Muscle of leg (tissue), 16 donors: ENCODE results near the gene VCX. TPM values are rescaled to one million over a fixed set of nuclear protein-coding genes. Genes with fewer than 3 reads are reported as not detected.
"Not testable (repeated sequence)": the region's sequence is repeated elsewhere in the genome, so short reads cannot be mapped to it uniquely, and the experiment has no call there.

Source experiments
- DNase-seq: peaks from one replicate; pipeline ENCODE4 v3.0.0; 2013
- H3K27ac ChIP-seq: one replicate; pipeline ENCODE4 v1.5.1; 2013; ENCODE audit warnings: mild to moderate bottlenecking, low read length, control low read depth
- H3K27me3 ChIP-seq: one replicate; pipeline ENCODE4 v1.6.1; 2013; ENCODE audit warnings: low read length; ENCODE audit not compliant: control insufficient read depth, insufficient read depth
- H3K36me3 ChIP-seq: one replicate; pipeline ENCODE4 v1.6.1; 2013; ENCODE audit warnings: low read length; ENCODE audit not compliant: control insufficient read depth, insufficient read depth
- H3K4me1 ChIP-seq: one replicate; pipeline ENCODE4 v1.6.1; 2013; ENCODE audit warnings: low read length; ENCODE audit not compliant: control insufficient read depth, insufficient read depth
- H3K4me3 ChIP-seq: one replicate; pipeline ENCODE4 v1.5.1; 2013; ENCODE audit warnings: low read length, control low read depth
- H3K9me3 ChIP-seq: replicated peaks from 2 replicates; pipeline ENCODE4 v1.6.1; 2013; ENCODE audit warnings: low read depth, low read length; ENCODE audit not compliant: control insufficient read depth
- WGBS: methylation state at CpG from one replicate; pipeline ENCODE4 v1.1.5; 2013; ENCODE audit warnings: missing lambda C conversion rate; ENCODE audit not compliant: insufficient coverage; 5-methylcytosine and 5-hydroxymethylcytosine counted together
- long read RNA-seq, 11 donors: transcript quantifications; one replicate each; lab custom pipeline, GENCODE V29; 2026
- polyA plus RNA-seq, 8 donors: library from polyadenylated mRNA; unstranded; fragments of 120-200 nt; gene quantifications; one replicate each; pipeline versions ENCODE4 v1.2.1 to v1.2.3, GENCODE V29; 2013; ENCODE audit warnings: inconsistent platforms in 1 of 8, low replicate concordance in 1 of 8; ENCODE audit not compliant: insufficient read length in 8 of 8, insufficient read depth in 1 of 8
- total RNA-seq: library from RNA; stranded (reverse); fragments of 120-200 nt; gene quantifications from one replicate; pipeline ENCODE4 v1.2.4, GENCODE V29; 2013

The VCX gene
- total RNA-seq: not detected
- under 1 TPM in 2 of 8 donors, not detected in 6; 0.24 to 0.30 TPM for polyA plus RNA-seq
- long read RNA-seq, donor 1: 0 reads
- long read RNA-seq, donor 2: 0 reads
- long read RNA-seq, donor 3: 0 reads
- long read RNA-seq, donor 4: 0 reads
- long read RNA-seq, donor 5: 0 reads
- long read RNA-seq, donor 6: 0 reads
- long read RNA-seq, donor 7: 0 reads
- long read RNA-seq, donor 8: 0 reads
- long read RNA-seq, donor 9: 0 reads
- long read RNA-seq, donor 10: 0 reads
- long read RNA-seq, donor 11: 0 reads

DNA sequence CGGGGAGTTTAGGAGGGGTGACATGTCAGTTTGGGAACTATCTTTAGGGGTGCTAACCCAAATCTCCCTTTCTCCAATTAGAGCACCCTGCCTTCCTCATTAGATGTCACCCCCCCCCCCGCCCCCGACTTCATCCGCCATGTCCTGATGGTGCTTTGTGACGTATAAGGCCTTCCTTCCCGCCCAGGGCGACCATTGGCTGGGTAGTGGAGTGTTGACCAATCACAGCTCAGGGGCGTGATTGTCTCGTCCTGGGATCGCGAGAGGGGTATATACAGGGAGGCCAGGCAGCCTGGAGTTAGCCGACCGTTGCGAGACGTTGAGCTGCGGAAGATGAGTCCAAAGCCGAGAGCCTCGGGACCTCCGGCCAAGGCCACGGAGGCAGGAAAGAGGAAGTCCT, at the start of gene VCX:
VCX (plus strand) TSS at position 301 of the 400 bp plus-strand sequence; CDS start at position 334, 33 bp downstream.
- not testable (repeated sequence) for DNase-seq, H3K36me3 ChIP-seq, H3K27ac ChIP-seq, H3K4me3 ChIP-seq, H3K27me3 ChIP-seq, H3K4me1 ChIP-seq, H3K9me3 ChIP-seq
- WGBS: no CpG with 5 or more reads among the region's 20 CpGs

DNA sequence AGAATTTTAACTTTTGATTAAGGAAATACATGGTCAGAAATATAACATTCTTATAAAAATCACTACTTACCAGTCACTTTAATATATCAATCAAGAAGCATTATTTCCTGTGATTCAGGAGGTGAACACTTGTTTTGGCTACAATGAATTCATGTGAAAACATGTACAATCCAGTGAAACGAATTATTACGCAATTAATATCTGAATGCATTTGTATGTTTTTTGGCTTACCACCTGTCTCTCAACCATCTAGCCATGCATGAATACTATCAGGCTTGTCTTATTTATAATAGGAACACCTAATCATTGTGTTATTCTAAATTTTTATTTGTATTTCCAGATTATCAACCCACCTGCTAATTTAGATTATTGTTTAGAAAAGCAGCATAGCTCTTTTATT, 44.6 kb upstream of the VCX start:
- Histone ChIP-seq H3K27me3 (no peaks in the 10 kb centered on the region), H3K4me3 (no peak overlapping the region), H3K27ac (no peak overlapping the region), H3K36me3 (no peaks in the 10 kb centered on the region), H3K4me1 (no peaks in the 10 kb centered on the region), H3K9me3 (no peaks in the 10 kb centered on the region)
- no peak for DNase-seq
- whole genome bisulfite sequencing: no CpG with 5 or more reads among the region's 2 CpGs

DNA sequence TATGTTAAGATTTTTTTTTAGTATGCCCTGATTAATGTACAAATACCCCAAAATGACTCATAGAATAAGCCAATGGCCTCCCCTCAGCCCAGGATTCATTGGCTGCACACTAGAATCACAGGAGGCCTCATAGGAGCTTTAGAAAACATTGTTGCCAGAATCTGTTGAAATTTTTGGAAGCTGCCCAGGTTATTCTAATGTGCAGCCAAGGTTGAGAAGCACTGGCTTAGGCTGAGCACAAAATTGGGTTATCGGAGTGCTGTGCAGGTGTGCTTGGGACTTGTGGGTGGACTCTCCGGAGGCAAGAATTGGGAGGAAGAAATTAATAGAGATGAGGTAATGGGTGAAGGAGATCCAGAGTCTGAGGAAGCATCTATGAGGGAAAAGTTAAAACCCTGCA, 41.3 kb upstream of the VCX start:
- H3K36me3 ChIP-seq: no peaks in the 10 kb centered on the region
- H3K4me1 ChIP-seq: no peaks in the 10 kb centered on the region
- 26% methylated on average over 2 of the region's 2 CpGs for WGBS
- peak; percentile 70 for DNase-seq
- no peak overlapping the region for H3K27ac ChIP-seq
- no peaks in the 10 kb centered on the region for H3K9me3 ChIP-seq
- H3K4me3 ChIP-seq: no peak overlapping the region
- H3K27me3 ChIP-seq: peaks cover 5% of the 10 kb centered on the region

DNA sequence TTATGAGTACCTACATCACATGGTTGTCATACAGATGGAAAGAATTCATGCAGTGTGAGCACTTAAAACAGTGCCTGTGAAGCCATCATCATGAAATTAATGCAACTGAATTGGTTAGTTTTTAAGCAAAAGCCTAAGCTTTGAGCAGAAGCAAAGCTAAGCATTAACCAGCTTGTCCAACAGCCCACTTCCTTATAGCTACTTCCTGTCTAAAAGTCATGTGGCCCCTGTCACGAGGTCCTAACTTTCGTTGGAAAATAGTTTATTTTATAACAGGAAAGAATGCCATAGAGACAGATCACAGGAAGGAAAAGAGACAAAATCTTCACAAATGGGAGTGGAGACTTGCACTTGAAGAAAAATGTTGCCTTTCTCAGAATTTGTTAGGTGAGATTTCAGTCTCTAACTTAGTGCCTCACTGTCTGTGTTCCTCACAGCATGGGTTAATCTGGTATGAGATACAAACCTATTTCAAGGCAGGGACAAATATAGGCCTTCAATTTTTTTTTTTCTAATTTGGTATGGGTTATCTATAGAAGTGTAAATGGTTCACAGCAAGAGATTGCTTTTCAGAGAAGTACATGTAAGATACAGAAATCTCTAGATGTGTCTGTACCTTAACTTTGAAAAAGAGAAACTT, 27.7 kb upstream of the VCX start:
- H3K27ac ChIP-seq: no peak overlapping the region
- DNase-seq: no peak
- no peaks in the 10 kb centered on the region for H3K9me3 ChIP-seq
- H3K27me3 ChIP-seq: peaks cover 4% of the 10 kb centered on the region
- WGBS: no CpG with 5 or more reads among the region's 2 CpGs
- no peak overlapping the region for H3K4me3 ChIP-seq
- no peaks in the 10 kb centered on the region for H3K4me1 ChIP-seq
- H3K36me3 ChIP-seq: no peaks in the 10 kb centered on the region

DNA sequence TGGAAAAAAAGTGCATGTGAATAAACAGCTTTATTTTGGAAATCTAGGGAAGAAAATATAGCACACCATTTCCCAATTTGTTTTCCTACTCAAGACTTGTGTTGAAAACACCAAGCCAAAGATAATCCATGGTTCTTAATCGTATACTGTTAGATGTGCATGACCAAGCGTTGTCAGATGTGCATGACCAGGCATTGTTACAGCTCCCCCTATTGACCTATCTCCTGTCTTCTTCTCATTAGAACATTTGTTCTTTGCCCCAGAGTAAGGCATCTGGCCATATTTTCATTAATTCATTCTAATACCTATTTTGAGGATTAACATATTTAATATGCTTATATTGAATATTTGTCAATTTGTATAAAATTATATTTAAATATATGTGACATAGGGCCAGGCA, 14.4 kb upstream of the VCX start:
- no peak overlapping the region for H3K4me3 ChIP-seq
- DNase-seq: no peak

DNA sequence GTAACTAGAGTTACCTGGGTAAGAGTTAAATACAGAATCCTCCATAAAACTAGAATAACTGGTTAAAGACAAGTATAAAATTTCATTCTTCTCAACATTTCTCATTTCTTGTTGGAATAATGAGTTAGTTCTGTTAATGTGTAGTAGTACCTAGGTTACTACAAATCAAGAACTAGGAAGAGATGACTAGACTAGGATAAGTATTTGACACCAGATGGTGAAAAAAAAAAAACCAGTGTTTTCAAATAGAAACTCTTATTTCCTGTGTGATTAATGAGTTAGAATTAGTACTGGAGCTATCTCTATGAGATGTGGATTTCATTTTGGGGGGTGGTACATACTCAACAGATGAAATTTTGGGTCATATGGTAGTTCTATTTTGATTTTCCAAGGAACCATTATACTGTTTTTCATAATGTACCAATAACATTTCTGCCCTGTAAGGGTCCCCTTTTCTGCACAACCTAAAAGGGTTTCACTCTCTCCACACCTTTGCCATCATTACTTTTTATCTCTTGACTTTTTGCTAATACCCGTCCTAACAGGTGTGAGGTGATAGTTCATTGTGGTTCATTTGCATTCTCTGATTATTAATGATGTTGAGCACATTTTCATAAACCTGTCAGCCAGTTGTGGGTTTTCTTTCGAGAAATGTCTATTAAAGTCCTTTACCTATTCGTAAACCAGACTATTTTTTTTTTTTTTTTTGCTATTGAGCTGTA, 1.7 kb upstream of the VCX start:
- Histone ChIP-seq H3K4me1 (no peaks in the 10 kb centered on the region), H3K4me3 (no peak overlapping the region), H3K36me3 (no peaks in the 10 kb centered on the region), H3K9me3 (no peaks in the 10 kb centered on the region), H3K27ac (no peak overlapping the region), H3K27me3 (peaks cover 5% of the 10 kb centered on the region)
- DNase-seq: no peak
- WGBS: no CpG with 5 or more reads among the region's 3 CpGs

More for the DNA sequence above, 14.4 kb upstream of the VCX start:
- Histone ChIP-seq H3K27ac (no peak overlapping the region), H3K36me3 (no peaks in the 10 kb centered on the region), H3K4me1 (no peaks in the 10 kb centered on the region), H3K9me3 (no peaks in the 10 kb centered on the region), H3K27me3 (peaks cover 7% of the 10 kb centered on the region)
- no CpG with 5 or more reads among the region's 2 CpGs for WGBS

DNA sequence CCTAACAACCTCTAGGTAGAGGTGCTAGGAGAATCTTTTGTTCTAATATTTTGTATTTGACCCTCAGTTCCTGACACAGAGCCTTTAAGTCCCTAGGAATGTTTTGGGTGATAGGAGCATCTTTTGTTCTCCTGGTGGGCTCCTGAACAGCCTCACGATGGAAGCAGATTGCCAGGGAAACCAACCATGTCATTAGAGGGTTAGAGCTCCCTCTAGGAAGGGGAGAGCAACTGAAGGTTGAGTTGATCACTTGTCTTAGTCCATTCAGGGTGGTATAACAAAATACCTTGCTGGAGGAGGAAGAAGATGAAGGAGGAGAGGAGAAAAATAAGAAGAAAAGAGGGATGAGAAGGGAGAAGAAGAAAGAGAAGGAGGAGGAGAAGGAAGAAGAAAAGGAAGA, 9.2 kb downstream of the VCX start:
- H3K27me3 ChIP-seq: peaks cover 5% of the 10 kb centered on the region
- H3K4me3 ChIP-seq: no peak overlapping the region
- no peak overlapping the region for H3K27ac ChIP-seq
- H3K36me3 ChIP-seq: no peaks in the 10 kb centered on the region
- no peaks in the 10 kb centered on the region for H3K9me3 ChIP-seq
- 38% methylated on average over 1 of the region's 1 CpG for WGBS
- no peaks in the 10 kb centered on the region for H3K4me1 ChIP-seq
- DNase-seq: no peak

DNA sequence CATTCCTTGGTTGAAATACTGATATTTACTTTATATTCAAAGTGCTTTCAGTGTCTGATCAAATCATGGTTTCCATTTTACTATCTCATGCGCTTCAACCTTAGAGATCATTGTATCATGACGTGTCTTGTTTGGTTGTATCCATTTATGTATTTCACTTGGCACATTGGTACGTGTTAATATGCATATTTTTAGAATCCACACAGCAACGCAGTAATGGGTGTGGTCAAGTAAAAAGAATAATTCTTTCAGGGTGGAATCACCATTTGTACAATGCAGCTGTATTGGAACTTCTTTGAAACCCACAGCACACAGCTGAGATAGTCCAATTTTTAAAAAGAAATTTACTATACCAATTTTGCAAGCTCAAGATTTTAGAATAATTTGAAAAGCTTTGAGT, 29.1 kb downstream of the VCX start:
- H3K9me3 ChIP-seq: no peaks in the 10 kb centered on the region
- no peaks in the 10 kb centered on the region for H3K4me1 ChIP-seq
- no peak overlapping the region for H3K27ac ChIP-seq
- H3K36me3 ChIP-seq: no peaks in the 10 kb centered on the region
- H3K27me3 ChIP-seq: peaks cover 2% of the 10 kb centered on the region
- no peak for DNase-seq
- H3K4me3 ChIP-seq: no peak overlapping the region
- no CpG with 5 or more reads among the region's 4 CpGs for WGBS

DNA sequence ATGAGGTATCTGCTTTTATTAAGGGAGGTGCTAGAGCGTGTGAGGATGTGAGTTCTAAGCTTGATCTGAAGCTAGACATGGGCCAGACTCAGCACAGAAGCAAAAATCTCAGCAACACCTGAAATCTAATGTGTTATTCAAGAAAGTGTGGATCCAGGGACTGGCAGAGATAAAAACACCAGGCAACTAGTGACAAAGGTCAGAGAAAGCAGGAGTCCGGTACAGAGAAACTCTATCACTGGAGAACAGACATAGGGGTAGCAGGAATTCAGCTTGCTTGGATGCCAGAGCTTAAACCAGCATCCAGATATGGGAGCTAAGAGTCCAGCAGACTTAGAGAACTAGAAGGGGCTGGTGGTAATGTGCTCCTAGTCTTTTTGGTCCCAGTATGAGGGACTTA, 34.0 kb downstream of the VCX start:
- Histone ChIP-seq H3K27me3 (peaks cover 7% of the 10 kb centered on the region), H3K36me3 (no peaks in the 10 kb centered on the region), H3K4me3 (no peak overlapping the region), H3K27ac (no peak overlapping the region), H3K9me3 (no peaks in the 10 kb centered on the region), H3K4me1 (no peaks in the 10 kb centered on the region)
- 93% methylated on average over 2 of the region's 2 CpGs for WGBS
- no peak for DNase-seq

DNA sequence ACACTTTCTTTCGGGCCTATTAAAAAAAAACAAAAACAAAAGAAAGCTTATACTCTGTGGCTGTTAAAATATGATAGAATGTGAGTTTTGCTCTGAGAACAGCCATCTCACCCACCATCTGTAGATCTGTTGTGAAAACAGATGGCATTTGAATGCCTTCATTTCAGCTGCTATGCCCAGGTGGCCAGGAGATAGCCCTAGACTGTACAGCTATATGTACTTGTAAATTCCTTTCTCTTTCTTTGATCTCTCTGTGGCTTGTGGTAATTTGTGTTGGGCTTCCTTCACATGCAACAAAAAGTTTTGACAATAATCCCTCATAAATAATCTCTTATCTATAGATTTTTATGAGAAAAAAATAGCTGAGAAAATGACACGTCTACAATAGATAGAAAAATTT, 46.2 kb downstream of the VCX start:
- peaks cover 5% of the 10 kb centered on the region for H3K27me3 ChIP-seq
- no peaks in the 10 kb centered on the region for H3K36me3 ChIP-seq
- WGBS: no CpG with 5 or more reads among the region's 2 CpGs
- no peaks in the 10 kb centered on the region for H3K4me1 ChIP-seq
- H3K9me3 ChIP-seq: no peaks in the 10 kb centered on the region
- no peak for DNase-seq
- no peak overlapping the region for H3K27ac ChIP-seq
- H3K4me3 ChIP-seq: no peak overlapping the region
